Measurements from ENCODE around the gene ADD2.

ADD2 gene

GRCh38 chr2:70698847-70699246 lies 69.2 kb downstream of the ADD2 start:
- no peak for ATAC-seq

- ATAC-seq: no peak
Observed at GRCh38 chr2:70697603-70698383, 70.2 kb downstream of the ADD2 start.

GRCh38 chr2:70696142-70696541 lies 71.9 kb downstream of the ADD2 start:
- no peak for ATAC-seq

- no peak for ATAC-seq
Observed at GRCh38 chr2:70692256-70692655, 75.7 kb downstream of the ADD2 start.

GRCh38 chr2:70691497-70692140 lies 76.4 kb downstream of the ADD2 start:
- ATAC-seq: no peak

GRCh38 chr2:70690846-70691245 lies 77.2 kb downstream of the ADD2 start:
- ATAC-seq: no peak

- ATAC-seq: no peak
Observed at GRCh38 chr2:70688427-70688826, 79.6 kb downstream of the ADD2 start.

GRCh38 chr2:70687461-70687795 lies 80.6 kb downstream of the ADD2 start:
- ATAC-seq: no peak

GRCh38 chr2:70686577-70687460 lies 81.2 kb downstream of the ADD2 start:
- peak in 1 of 2 donors; percentile 45 for ATAC-seq

- ATAC-seq: no peak
Observed at GRCh38 chr2:70685771-70686171, 82.2 kb downstream of the ADD2 start.

- ATAC-seq: no peak
Observed at GRCh38 chr2:70684846-70685622, 83.0 kb downstream of the ADD2 start.

- no peak for ATAC-seq
Observed at GRCh38 chr2:70683455-70683854, 84.5 kb downstream of the ADD2 start.

GRCh38 chr2:70680735-70681134 lies 87.3 kb downstream of the ADD2 start:
- no peak for ATAC-seq

- ATAC-seq: no peak
Observed at GRCh38 chr2:70679259-70679658, 88.7 kb downstream of the ADD2 start.

- no peak for ATAC-seq
Observed at GRCh38 chr2:70678576-70679143, 89.3 kb downstream of the ADD2 start.

- no peak for ATAC-seq
Observed at GRCh38 chr2:70676301-70677035, 91.5 kb downstream of the ADD2 start.

GRCh38 chr2:70675862-70676261 lies 92.1 kb downstream of the ADD2 start:
- ATAC-seq: no peak

GRCh38 chr2:70674636-70675430 lies 93.2 kb downstream of the ADD2 start:
- ATAC-seq: no peak

- ATAC-seq: no peak
Observed at GRCh38 chr2:70673041-70673647, 94.9 kb downstream of the ADD2 start.

- no peak for ATAC-seq
Observed at GRCh38 chr2:70671092-70671675, 96.8 kb downstream of the ADD2 start.

All from activated CD4-positive, CD25-positive, alpha-beta regulatory T cell treated with anti-CD3 and anti-CD28 coated beads, Interleukin-2, amount 50 U/mL, for 24 hours (primary cell).